NB4 (cell line): ENCODE results near the gene SFSWAP.

Source experiments
- DNase-seq: peaks from one replicate; pipeline ENCODE4 v3.0.0; 2010; ENCODE audit warnings: low read depth
- H3K4me3 ChIP-seq: one replicate; pipeline ENCODE4 v1.5.1; 2011; ENCODE audit warnings: mild to moderate bottlenecking, low read depth, low read length, moderate library complexity
- MYC ChIP-seq: IDR thresholded peaks from 2 replicates; pipeline ENCODE4 v1.6.1; 2011; ENCODE audit warnings: low read depth, low read length
- POLR2A ChIP-seq: IDR thresholded peaks from 2 replicates; pipeline ENCODE4 v1.6.1; 2011; ENCODE audit warnings: mild to moderate bottlenecking; ENCODE audit not compliant: insufficient read length; ENCODE audit errors: extremely low read depth
- TF ChIP-seq, protein P1 (sequence below): IDR thresholded peaks from 2 replicates; pipeline ENCODE4 v1.6.1; 2011; ENCODE audit warnings: low read depth, low read length
- TF ChIP-seq, protein P2 (sequence below): IDR thresholded peaks from one replicate; pipeline ENCODE4 v1.5.1; 2012; ENCODE audit warnings: low read depth, low read length

Gene SFSWAP

DNA sequence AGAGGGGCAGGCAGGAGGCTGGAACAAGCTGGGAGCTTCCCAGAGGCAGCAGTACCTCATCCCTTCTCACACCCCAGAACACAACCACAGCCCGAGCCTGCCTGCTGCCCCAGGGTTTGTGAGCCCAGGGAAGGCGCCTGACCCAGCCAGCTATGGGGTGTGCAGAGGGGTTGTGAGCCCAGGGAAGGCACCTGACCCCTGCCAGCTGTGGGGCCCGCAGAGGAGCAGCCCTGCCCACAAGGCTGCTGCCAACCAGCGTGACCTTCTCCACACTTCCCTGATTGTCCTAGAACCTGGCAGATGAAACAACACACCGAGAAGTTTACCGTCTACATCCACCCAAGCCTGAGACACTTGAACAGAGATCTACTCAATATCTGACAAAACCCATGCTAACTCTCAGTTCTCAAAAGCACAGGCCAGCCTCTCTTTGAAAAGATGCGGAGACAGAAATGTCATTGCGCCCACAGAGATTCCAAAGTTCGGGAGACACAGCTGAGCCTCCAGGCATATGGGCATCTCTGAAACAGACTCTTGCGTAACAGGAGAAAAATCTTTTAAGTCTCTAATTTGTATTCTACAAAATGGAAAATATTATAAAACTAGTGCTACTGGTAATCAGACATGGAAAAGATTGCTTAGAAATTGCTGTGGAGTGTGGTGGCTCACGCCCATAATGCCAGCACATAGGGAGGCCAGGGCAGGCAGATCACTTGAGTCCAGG is 47.3 kb downstream of the SFSWAP start:
- H3K4me3 ChIP-seq, result no peak overlapping the region
- DNase-seq, result no peak
- TF ChIP-seq MYC (no peak), POLR2A (no peak)
- TF ChIP-seq, protein P1, sequence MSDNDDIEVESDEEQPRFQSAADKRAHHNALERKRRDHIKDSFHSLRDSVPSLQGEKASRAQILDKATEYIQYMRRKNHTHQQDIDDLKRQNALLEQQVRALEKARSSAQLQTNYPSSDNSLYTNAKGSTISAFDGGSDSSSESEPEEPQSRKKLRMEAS, result no peak
- TF ChIP-seq, protein P2, sequence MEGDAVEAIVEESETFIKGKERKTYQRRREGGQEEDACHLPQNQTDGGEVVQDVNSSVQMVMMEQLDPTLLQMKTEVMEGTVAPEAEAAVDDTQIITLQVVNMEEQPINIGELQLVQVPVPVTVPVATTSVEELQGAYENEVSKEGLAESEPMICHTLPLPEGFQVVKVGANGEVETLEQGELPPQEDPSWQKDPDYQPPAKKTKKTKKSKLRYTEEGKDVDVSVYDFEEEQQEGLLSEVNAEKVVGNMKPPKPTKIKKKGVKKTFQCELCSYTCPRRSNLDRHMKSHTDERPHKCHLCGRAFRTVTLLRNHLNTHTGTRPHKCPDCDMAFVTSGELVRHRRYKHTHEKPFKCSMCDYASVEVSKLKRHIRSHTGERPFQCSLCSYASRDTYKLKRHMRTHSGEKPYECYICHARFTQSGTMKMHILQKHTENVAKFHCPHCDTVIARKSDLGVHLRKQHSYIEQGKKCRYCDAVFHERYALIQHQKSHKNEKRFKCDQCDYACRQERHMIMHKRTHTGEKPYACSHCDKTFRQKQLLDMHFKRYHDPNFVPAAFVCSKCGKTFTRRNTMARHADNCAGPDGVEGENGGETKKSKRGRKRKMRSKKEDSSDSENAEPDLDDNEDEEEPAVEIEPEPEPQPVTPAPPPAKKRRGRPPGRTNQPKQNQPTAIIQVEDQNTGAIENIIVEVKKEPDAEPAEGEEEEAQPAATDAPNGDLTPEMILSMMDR, result no peak

DNA sequence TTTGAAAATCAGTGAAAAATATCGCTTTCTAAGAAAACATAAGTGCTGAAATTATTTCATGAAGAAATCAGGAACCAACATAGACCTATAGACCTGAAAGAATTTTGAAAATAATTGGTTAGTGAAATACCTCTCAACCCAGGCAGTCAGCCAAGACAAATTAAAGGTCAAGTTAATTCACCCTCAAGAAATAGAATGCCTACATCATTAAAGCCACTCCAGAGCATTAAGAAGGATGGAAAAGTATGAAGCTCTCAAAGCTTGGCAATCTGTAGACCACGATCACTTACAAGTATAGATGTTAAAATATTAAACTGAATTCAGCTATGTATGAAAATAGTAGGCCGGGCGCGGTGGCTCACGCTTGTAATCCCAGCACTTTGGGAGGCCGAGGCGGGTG is 48.3 kb downstream of the SFSWAP start:
- no peak for TF ChIP-seq POLR2A
- TF ChIP-seq, protein P2, result no peak
- no peak for TF ChIP-seq MYC
- TF ChIP-seq, protein P1, result no peak
- DNase-seq, result no peak
- no peak overlapping the region for H3K4me3 ChIP-seq

DNA sequence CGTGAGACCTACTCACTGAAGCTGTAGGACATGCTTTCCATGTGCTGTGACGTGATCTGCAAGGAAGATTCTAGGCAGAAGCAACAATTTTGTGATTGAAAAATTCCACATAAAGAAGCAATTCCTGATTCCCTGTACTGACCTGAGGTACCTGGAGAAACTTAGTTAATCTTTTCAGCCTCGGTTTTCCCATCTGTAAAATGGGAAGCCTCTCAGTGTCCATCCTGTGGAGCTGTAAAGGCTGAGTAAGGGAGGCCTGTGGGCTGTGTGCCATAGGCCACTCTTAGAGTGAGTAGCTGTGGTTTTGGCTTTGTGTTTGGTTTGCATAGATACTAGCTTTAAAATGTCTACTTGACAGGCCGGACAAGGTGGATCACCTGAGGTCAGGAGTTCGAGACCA is 50.7 kb downstream of the SFSWAP start:
- no peak for DNase-seq
- TF ChIP-seq POLR2A, result no peak
- TF ChIP-seq MYC, result no peak
- TF ChIP-seq, protein P1, result no peak
- TF ChIP-seq, protein P2, result no peak
- no peak overlapping the region for H3K4me3 ChIP-seq

DNA sequence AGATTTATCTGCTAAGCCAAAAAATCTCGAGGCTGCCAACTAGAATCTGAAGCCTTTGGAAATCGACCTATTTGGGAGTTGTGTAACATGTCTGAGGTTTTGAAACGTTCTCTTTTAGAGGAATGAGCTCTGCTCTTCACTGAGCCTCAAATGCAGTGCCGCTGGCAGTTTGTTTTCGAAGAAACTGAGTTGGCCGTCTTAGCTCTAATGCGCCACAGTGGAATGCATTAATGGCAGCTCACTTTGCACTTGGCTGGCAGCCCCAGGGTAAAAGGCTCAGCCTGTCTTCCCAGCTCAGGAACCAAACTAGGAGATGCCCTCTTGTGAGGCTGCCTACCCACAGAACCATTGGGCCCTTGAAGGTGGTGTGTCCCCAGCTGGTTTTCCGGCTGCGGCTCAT is 53.8 kb downstream of the SFSWAP start:
- TF ChIP-seq, protein P1, result no peak
- DNase-seq, result no peak
- H3K4me3 ChIP-seq, result no peak overlapping the region

DNA sequence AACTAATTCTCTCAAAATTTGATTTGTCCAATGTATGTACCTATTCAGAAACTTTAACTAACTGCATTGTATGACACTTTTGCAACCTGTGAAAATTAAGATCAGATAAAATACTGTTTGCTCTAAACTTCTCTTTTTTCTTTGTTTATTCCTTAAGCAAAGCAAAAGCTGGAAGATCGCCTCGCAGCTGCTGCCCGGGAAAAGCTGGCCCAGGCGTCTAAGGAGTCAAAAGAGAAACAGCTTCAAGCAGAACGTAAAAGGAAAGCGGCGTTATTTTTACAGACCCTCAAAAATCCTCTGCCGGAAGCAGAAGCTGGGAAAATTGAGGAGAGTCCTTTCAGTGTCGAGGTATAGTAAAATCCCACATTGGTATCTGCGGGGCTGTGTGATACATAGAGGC is 55.1 kb downstream of the SFSWAP start:
- no peak overlapping the region for H3K4me3 ChIP-seq
- TF ChIP-seq MYC (no peak), POLR2A (no peak)
- TF ChIP-seq, protein P2, result no peak
- TF ChIP-seq, protein P1, result no peak
- no peak for DNase-seq

DNA sequence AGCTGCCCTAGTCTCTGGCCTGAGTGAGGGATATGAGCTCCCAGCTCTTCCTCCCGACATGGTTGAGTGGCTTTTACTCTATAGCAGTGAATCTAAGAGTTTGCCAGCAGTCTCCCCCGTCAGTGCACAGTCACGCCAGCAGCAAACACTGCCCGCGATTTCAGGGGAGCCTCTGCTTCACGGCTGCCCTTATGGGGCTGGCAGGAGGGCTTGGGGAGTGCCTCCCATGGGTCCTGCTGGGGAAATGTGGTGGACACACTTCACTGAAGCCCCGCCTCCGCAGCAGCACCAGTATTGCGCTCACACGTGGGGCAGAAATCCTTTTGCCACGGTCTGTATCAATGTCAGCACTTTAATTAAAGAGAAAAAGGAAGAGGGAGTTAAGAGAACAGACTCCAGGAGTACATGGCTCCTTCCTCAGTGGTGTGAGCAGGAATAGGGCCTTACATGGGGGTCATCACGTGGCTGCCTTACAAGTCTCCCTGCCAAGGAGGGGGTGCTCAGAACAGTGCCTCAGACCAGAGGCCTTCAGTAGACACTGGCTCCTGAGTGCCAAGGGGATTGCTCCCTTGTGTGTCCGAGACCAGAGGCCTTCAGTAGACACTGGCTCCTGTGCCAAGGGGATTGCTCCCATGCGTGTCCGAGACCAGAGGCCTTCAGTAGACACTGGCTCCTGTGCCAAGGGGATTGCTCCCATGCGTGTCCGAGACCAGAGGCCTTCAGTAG is 55.7 kb downstream of the SFSWAP start:
- no peak for DNase-seq
- H3K4me3 ChIP-seq, result no peak overlapping the region
- TF ChIP-seq POLR2A (no peak), MYC (no peak)
- TF ChIP-seq, protein P2, result no peak
- TF ChIP-seq, protein P1, result no peak
